NCI-H2107 treated with DMSO at 0.1 percent for 48 hours (cell line): ENCODE measurements around the gene SSR2.
"Not testable (repeated sequence)": the region's sequence is repeated elsewhere in the genome, so short reads cannot be mapped to it uniquely, and the experiment has no call there.

Experiments used
- DNase-seq: peaks from one replicate; lab custom pipeline; 2025; ENCODE audit not compliant: unreplicated experiment; lab: John Stamatoyannopoulos, UW

Gene SSR2

DNA sequence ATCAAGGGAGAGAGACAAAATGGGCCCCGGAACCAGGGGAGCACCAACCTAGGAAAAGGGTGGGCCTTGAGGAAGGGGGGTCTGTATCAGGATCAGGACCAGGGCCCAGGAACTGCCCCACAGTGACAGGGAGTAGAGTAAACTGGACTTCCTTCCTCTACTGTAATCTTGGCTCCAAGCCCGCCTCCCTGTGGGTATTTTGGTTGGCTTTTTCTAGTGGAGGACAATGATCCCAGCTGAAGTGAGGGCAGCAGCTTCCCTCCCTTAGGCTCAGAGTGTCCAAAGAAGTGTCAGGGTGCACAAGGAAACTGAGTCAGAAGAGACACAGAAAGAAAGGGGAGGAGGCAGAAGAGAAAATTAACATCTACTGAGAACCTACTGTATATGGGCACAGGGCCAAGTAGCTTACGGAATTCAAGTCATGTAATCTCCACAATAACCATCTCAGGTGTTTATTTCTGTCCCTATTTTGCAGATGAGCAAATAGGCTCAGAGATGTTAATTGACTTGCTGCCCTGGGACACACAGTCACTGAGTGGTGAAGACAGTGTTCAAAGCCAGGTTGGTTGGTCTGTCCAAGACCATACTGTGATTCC, 28.0 kb upstream of the SSR2 start:
- no peak for DNase-seq

DNA sequence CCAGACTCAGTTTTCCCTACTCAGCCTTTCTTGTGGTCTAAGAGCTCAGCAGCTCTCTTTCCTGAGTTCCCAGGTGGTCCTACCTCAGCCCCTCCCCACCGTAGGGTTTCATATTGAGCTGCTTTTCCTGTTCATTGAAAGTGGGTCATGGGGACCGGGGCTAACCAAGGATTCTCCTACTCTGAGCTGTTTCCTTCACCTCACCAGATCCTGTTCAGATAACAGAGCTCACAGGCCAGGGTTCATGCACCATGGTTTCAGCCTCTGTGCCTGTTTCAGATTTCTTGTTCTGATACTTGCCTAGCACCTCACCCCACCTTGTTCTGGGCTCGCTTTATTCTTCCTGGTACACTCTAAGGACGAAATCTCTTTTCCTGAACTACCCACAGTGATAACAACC, 24.3 kb upstream of the SSR2 start:
- no peak for DNase-seq

DNA sequence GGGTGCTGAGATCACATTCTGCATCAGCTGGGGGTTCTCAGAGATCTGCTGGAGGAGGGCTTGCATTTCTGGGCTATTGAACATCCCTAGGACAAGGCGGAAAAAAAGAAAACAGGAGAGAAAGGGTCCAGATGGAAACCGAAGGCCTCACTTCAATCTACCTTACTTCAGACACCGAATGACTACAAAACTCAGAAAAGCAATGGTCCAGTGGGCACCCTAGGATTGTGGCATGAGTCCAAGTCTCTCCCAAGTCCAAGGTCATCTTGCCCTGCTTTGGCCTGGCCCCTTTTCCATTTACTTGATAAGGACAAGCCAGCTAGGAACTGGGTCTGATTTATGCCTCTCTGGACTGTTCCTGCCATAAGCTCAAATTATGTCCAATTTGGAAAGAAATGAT, 22.1 kb upstream of the SSR2 start:
- no peak for DNase-seq

DNA sequence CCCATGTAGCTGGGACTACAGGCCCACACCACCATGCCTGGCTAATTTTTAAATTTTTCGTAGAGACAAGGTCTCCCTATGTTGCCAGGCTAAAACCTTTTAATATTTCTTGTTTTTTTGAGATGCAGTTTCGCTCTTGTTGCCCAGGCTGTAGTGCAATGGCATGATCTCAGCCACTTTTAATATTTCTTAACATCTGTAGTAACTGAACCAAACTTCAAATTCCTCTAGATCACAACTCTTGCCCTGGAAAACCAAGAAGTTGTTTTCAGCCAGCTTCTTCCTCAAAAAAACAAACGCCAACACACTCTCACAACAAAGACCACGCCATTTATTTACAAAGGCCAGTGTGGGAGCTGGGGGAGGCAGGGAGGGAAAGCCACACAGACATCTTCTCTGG, 14.2 kb upstream of the SSR2 start:
- not testable (repeated sequence) for DNase-seq

DNA sequence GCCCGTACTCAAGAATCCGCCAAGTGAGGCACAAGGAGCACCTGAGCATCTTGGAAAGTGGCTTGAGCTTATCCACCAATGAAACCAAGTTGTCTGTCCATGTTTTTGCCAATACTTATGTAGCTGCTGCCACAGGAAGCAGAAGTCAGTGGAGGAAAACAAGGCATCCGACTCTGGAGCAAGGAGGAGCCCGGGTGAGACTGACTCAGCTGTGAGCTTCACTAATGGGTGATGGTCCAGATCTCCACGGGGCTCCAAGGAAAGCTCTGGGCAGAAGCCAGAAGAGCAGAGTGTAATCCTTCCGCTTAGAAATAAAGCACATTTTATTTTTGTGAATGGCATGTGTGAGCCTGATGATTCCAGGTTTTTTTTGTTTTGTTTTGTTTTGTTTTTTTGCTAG, 12.3 kb upstream of the SSR2 start:
- DNase-seq = no peak

DNA sequence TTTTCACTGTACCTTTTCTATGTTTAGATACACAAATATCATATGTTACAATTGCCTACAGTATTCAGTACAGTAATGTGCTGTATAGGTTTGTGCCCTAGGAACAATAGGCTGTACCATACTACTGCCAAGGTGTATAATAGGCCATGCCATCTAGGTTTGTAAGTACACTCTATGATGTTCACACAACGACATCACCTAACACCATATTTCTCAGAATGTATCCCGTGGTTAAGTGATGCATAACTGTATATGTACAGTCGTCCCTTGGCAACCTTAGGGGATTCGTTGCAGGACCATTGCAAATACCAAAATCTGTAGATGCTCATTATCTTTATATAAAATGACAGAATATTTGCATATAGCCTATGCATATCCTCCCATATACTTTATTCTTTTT, 5.8 kb upstream of the SSR2 start:
- no peak for DNase-seq

DNA sequence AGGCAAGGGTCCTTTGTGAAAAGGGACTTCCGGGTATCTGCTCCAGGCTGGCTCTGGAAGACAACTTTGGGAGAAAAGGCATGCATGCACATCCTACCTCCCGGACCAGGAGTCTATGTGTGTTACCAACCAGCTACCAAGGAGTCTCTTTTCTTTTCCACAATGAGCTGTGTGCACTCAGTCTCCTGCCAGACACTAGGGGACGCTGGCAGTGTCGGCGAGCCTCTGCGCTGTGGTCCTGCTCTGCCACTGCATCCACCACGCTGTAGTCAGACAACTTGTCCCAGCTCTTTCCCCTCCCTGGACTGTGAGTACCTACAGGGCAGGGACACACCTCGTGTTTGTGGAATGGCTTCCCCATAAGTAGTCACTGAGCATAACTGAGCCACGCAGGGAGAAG, 5.1 kb upstream of the SSR2 start:
- no peak for DNase-seq

DNA sequence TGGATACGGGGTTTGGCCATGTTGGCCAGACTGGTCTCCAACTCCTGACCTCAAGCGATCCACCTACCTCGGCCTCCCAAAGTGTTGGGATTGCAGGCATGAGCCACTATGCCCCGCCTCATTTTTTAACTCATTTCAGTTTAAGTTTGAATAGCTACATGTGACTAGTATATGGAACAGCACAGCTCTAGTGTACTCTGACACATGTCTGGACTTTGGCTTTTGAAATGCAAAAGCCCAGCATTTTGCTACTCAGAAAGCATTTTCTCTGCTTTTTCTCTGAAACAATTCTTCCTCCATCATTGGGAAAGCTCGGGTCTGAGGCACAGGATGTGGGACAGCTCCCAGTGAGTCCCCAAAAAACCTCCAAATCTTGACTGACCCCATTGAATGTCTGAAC, 4.0 kb upstream of the SSR2 start:
- DNase-seq = no peak

DNA sequence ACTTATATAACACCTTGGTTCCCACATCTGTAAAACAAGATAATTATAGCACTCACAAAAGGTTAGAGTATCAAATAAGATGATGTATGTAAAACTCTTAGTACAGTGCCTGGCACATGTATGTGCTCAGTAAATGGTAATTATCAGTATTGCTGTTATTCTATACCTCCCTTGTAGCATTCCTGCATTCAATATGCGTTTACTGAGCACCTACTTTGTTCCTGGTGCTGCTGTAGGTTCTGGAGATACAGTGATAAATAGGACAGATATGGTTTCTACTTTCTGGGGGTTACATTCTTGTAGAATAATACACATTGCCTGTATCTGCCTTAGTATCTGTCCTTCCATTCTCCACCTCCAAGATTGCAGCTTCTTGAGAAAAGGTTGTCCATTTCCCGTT, 1.2 kb upstream of the SSR2 start:
- DNase-seq = no peak

DNA sequence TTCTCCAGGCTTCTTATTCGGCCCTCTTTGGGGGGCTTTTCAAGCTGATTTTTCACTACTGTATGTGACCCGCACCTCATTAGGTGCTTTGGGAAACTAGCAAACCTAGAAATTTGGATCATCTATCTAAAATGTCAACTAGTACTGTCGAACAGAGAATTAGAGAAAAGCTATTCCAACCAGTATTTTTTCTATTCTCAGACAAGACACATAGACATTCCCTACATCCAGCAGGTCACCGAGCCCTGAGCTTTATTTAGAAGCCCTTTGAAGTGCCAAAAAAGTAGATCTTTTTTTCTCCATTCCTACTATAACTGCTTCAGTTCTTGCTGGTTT, 310 bp upstream of the SSR2 start:
- no peak for DNase-seq

DNA sequence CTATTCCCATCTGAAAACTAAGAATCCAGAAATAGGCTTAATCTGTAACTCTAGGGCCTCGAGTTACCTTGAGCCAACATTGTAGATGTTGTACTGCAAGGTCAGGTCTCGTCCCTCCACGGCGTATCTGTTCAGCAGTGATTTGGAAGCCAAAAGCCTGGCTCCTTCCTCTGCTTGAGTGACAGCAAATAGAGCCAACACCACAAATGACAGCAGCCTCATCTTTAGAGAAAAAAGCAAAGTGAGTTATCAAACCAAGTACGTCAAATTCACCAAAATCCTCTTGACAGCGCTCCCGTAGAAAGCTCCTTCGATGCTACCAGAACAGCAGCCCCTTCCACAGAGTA, 832 bp downstream of the SSR2 start:
- no peak for DNase-seq

DNA sequence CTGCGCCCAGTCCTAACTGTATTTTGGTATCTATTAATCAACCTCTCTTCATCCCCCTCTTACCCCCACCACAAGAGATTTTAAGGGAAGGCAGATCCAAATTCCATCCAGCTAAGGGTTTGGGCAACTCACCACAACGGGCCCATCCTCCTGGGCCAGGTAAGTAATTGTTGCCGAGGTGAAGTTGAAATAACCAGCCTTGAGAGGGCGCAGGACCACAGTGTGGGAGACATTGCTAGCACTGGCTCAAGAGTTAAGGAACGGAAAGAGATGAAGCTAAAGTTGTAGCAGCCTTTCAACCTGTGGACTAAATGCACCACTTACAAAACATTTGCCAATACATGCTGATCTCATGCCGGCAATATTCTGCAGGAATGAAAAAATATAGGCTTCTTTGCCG, 5.9 kb downstream of the SSR2 start:
- no peak for DNase-seq

DNA sequence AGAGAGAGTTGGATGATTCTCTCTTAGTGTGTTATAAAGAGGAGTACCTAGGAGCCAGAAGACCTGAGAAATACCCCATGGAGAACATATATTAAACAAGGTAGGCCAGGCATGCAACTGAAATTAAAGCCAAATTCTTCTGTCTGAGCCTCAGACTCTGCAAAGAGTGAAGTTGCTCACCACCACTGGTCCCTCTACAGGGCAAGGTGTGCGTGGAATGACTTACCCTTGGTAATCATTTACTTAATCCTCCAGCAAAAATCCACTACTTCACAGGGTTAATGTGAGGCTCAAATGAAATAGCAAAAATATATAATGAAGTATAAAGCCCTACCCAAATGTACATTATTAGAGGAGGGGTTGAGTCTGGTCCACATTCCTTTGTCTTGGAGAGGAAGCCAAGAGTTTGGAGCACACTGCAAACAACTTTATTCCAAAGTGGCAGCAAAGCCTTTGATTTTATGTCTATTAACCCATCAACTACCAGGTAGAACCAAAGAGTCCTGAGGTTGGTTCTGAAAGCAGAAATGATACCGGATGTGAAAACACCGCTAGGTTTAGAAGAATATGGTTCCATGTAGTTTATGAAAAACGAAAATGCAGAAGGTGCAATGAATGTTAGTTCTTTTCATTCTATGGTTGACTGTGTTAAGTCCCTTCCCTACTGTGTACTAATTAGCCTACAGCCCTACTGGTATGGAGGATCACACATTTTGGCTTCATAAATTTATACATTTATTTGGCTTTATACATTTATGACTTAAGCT, 8.5 kb downstream of the SSR2 start:
- no peak for DNase-seq

DNA sequence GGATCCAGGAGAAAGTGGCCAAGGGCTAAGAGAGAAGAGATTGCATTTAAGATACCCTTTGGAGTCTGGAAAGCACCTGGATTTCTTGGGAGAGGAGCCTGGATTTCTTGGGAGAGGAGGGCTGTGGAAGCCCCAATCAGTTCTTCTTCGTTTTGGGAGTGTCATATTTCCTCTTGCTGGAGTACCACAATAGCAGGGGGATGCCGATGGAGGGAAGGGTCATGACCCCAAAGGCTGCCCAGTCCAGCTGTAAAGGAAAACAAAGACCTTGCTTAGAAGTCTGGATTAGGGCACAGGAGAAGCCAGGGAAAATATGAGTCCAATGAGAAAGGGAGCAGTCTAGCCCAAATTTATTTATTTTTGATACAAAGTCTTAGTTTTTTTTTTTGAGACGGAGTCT, 11.3 kb downstream of the SSR2 start:
- no peak for DNase-seq

DNA sequence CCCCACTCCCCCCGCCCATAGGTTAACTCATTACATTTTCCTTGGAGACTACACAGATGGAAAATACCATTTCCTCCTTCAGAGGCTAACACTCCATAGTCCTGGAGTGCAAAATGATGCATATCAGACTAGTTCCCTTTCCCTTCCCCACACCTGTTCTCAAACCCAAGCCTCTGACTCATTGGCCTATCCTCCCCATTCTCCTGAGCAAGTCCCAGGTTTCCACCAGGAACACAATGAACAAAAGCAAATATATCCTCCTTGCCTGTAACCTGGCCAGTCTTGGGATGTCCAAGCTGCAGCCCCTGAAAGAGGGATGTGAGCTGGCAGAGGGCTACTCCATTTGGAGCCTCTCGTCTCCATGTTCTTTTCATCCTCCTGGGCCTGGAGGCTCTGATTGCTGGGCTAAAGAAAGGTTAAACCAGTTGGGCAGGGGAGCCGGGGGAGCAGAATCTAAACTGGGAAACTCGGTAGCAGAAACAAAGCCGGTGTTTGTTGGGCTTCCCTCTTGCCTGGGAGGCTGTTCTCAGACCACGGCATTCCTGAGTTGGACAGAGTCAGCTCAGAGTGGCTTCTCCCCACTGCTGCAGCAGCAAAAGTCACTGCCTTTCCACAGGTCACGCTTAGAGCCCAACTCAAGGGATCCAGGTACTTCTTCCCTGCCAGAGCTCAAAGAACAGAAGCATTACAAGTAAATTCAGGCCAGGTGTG, 13.9 kb downstream of the SSR2 start:
- DNase-seq = no peak

DNA sequence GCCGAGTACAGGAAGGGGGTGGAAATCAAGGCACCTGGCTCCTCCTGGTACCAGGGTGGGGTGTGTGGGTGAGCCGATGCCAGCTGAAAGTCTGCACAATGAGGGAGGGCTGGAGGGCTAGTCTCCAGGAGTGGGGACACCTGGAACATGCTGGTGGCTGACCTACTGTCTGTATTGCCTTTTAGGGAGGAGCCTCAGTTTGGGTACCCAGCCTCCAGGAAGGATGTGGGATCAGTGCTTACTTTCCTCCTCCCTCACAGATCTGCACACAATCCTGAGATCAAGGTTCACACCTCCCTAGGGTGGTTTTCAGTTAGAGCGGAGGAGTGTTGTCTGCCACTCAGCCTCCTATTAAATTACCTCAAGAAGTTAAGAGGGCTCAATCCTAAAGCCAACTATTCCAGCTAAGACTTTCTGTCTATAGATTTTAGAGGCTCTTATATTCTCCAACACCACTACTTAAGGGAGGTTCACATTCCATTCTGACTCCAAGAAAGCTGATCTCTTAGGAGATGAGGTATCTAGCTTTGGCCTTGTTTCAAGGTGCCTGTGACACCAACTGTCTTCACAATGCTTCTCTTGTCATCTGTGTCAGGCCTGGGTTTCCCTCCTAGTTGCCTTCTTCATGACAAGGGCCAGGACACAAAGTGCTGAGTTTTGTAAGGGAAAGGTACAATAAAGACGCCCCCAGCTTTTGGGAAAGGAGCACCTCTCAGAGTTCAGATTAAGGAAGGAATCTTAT, 15.7 kb downstream of the SSR2 start:
- DNase-seq = no peak

DNA sequence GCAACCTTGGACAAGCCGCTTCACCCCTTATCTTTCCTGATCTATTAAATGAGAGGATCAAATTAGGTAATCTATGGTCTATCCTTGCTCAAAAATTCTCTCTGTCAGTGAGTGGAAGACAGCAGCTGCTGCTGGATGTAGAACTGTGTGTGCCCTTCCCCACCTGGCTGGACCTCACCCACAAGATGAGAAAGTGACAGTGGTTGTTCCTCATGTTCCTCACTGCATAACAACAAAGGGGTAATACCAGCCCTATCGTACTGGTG, 16.9 kb downstream of the SSR2 start:
- DNase-seq = no peak

DNA sequence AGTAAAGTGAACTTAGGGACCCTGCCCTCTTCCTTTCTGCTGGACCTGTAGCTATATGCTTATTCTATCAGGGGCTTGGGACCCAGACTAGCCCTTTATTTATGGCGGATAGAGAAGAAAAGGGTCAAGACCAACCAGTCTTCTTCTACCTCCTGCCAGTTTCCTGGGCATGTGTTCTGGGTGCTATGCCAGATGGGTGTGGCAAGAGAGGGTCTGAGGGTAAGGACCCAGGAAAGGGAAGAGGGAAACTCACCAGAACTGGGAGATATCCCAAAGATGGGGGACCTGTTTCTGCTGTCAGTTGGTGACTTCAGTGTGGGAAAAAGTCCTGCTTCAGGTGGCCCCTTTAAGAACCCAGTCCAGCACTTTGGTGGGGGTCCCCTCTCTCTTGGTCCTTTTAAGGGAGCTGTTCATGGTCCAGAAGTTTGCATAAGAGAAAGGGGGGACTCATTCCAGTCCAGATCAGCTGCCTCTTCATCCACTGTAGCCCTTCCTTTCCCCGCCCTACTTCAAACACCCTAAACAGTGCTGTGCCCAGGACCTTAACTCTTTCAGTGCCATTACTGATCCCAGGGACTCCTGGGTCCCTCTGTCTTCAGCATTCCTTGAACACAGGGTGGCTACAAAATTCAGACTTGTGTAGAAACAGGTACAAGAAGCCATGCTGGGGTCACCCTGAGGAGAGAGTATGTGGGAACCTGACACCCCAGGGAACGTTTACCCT, 18.4 kb downstream of the SSR2 start:
- no peak for DNase-seq

DNA sequence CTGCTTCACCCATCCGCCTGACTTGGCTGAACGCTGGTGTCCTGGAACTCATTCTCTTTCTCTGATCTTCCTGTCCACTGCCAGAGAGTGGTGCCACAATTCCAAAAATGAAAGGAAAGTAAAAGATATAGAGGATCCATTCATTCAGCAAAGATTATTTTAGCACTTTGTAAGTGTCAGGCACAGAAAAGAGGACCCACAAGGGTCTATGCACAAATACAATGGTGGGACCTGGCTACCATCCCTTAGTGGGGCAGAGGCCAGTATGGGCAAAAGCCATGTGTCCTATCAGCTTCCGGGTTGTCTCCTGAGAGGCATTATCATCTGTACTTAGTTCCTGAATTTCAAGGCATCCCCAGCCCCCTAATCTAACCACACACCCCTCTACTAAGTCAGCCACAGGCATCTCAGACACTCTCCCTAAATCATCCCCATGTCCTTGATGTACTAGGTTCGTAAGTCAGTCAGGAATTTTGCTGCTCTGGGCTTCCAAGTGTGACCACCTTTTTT, 19.0 kb downstream of the SSR2 start:
- DNase-seq = no peak

DNA sequence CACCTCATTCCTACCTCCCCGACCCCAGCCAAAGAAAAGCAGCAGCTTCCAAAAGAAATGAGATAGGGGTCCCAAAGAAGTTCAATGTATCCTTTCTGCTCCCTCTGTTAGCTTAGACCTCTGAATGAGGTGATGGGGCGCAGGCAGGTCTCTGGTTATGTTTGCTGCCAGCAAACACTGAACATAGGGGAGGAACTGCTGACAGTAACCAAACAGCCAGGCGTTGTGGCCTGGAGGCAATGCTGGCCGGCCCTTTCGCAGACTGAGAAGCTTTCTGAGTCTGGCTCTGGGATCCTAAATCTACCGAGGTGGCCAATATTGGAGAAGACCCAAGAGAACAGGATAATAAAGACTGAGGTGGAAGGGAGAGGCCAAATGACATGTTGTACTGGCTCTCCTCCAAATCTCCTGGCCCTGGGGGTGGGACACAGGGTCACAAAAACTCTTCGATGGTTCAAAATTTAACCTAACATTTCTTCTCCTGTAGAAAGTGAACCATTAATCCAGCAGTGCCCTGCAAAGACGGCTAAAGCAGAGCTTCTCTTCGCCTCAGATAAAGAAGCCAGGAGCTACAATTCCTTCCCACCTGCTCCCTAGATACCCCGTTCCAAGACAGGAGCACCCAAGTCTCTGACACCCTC, 19.6 kb downstream of the SSR2 start:
- DNase-seq = no peak

DNA sequence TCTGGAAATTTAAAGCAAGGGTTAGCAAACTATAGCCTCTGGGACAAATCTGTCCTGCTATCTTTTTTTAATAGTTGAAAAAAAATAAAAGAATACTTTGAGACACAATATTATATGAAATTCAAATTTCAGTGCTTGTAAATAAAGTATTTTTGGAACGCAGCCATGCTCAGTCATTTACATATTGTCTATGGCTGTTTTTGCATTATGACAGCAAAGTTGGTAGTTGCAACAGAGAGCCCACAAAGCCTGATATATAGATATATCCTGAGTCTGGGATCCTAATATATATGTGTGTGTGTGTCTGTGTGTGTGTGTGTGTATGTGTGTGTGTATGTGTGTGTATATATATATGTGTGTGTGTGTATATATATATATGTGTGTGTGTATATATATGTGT, 20.8 kb downstream of the SSR2 start:
- no peak for DNase-seq
